ENCODE measurements around the gene CYSRT1.

DNA sequence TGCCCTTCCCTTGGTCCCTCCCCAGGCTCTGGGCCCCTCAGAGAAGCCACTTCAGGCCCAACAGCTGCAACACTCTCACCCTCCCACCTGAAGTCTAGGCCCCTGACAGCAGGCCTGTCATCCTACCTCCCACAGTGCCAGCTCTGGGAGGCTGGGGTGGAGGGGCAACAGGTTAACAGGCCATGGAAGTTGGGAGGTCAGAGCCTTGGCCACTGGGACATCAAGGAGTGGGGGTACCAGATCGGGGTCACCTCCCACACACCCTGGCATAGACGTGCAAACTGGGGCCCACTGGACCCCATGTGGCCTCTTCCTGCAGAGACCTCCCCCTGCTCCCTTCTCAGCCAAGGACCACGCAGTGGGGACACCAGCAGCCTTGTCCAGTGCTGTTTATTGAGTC lies 33.7 kb upstream of the CYSRT1 start:
- TF ChIP-seq, protein P1, sequence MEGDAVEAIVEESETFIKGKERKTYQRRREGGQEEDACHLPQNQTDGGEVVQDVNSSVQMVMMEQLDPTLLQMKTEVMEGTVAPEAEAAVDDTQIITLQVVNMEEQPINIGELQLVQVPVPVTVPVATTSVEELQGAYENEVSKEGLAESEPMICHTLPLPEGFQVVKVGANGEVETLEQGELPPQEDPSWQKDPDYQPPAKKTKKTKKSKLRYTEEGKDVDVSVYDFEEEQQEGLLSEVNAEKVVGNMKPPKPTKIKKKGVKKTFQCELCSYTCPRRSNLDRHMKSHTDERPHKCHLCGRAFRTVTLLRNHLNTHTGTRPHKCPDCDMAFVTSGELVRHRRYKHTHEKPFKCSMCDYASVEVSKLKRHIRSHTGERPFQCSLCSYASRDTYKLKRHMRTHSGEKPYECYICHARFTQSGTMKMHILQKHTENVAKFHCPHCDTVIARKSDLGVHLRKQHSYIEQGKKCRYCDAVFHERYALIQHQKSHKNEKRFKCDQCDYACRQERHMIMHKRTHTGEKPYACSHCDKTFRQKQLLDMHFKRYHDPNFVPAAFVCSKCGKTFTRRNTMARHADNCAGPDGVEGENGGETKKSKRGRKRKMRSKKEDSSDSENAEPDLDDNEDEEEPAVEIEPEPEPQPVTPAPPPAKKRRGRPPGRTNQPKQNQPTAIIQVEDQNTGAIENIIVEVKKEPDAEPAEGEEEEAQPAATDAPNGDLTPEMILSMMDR (IDR thresholded peaks at IDR 0.05; ENCODE audit: extremely low read depth in 1 of 2, insufficient read depth in 1 of 2, low read depth in 1 of 2, low read length in 2 of 2), result no peak
- TF ChIP-seq FOS (IDR thresholded peaks at IDR 0.05; ENCODE audit: borderline replicate concordance, insufficient read depth, low read length), result no peak
- TF ChIP-seq POLR2AphosphoS5 (IDR thresholded peaks at IDR 0.05; ENCODE audit: insufficient read depth, low read depth, low read length), result no peak
- TF ChIP-seq, protein P2, sequence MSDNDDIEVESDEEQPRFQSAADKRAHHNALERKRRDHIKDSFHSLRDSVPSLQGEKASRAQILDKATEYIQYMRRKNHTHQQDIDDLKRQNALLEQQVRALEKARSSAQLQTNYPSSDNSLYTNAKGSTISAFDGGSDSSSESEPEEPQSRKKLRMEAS (IDR thresholded peaks at IDR 0.05; ENCODE audit: insufficient read depth, insufficient read length), result no peak
- TF ChIP-seq EZH2 (IDR thresholded peaks at IDR 0.05; ENCODE audit: borderline replicate concordance, low read depth, low read length, severe bottlenecking), result no peak
